AG09309 (cell line): ENCODE results near the gene HMGCS2.

Experiments
- DNase-seq: peaks from one replicate; pipeline ENCODE4 v3.0.0-alpha.2; 2010; ENCODE audit warnings: low read depth
- H3K4me3 ChIP-seq: 2 replicates; pipeline ENCODE4 v1.5.1; 2011; ENCODE audit warnings: mild to moderate bottlenecking, low read depth, low read length, moderate library complexity; ENCODE audit not compliant: control insufficient read depth
- TF ChIP-seq, protein P1 (sequence below): IDR thresholded peaks from 2 replicates; pipeline ENCODE4 v1.5.1; 2011; ENCODE audit warnings: mild to moderate bottlenecking, low read depth, low read length, inconsistent platforms; ENCODE audit not compliant: insufficient read depth, control insufficient read depth; ENCODE audit errors: missing control alignments

The HMGCS2 gene

DNA sequence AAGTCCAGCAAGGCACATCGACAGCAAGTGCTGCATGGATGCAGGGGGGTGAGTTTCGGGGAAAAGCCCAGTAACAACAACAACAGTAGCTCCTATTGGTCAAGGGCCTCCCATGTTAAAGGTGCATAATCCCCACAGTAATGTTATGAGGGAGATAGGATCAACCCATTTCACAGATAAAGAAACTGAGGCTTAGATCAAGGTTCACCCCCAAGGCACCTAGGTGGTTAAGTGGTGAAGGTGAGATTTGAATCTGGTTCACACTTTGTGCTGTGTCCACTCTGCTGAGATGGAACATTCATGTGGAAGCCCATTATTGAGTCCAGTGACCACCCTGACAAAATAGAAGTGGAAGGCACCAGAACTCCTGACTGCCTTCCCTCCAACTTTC, 32.1 kb downstream of the HMGCS2 start:
- TF ChIP-seq, protein P1, sequence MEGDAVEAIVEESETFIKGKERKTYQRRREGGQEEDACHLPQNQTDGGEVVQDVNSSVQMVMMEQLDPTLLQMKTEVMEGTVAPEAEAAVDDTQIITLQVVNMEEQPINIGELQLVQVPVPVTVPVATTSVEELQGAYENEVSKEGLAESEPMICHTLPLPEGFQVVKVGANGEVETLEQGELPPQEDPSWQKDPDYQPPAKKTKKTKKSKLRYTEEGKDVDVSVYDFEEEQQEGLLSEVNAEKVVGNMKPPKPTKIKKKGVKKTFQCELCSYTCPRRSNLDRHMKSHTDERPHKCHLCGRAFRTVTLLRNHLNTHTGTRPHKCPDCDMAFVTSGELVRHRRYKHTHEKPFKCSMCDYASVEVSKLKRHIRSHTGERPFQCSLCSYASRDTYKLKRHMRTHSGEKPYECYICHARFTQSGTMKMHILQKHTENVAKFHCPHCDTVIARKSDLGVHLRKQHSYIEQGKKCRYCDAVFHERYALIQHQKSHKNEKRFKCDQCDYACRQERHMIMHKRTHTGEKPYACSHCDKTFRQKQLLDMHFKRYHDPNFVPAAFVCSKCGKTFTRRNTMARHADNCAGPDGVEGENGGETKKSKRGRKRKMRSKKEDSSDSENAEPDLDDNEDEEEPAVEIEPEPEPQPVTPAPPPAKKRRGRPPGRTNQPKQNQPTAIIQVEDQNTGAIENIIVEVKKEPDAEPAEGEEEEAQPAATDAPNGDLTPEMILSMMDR, result no peak
- DNase-seq, result no peak
- no peak overlapping the region for H3K4me3 ChIP-seq

DNA sequence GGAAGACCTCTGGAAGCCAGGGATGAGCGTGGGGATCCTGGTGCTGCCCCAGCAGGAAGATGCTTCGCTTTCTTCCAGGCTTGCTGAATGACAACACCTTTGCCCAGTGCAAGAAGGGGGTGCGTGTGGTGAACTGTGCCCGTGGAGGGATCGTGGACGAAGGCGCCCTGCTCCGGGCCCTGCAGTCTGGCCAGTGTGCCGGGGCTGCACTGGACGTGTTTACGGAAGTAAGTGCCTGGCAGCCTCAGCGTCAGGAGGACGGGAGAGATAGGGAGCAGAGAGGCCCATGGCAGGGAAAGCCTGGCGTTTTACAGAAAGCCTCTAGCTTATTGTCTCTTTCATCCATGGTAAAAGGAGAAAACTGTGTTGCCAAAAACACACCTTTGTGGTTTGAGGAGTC, 33.5 kb downstream of the HMGCS2 start:
- TF ChIP-seq, protein P1, result no peak
- DNase-seq, result no peak
- H3K4me3 ChIP-seq, result no peak overlapping the region

DNA sequence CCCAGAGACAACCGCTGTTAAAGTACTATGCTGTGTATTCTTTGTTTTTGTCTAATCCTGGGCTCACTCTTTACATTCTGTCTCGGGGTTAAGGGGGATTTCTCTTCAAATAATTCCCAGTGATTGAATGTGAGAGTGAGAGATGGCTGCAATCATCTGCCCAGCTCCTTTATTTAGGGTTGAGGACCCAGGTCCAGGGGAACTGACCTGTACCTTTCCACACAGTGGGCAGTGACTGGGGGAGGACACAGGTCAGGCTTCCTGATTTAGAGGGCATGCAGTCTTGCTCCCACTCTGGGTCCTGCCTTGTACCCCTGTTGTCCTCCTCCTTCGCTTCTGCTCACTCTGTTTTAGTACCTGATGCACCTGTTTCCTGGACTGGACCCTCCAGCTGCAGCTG, 35.0 kb downstream of the HMGCS2 start:
- H3K4me3 ChIP-seq, result no peak overlapping the region
- DNase-seq, result no peak
- TF ChIP-seq, protein P1, result no peak

DNA sequence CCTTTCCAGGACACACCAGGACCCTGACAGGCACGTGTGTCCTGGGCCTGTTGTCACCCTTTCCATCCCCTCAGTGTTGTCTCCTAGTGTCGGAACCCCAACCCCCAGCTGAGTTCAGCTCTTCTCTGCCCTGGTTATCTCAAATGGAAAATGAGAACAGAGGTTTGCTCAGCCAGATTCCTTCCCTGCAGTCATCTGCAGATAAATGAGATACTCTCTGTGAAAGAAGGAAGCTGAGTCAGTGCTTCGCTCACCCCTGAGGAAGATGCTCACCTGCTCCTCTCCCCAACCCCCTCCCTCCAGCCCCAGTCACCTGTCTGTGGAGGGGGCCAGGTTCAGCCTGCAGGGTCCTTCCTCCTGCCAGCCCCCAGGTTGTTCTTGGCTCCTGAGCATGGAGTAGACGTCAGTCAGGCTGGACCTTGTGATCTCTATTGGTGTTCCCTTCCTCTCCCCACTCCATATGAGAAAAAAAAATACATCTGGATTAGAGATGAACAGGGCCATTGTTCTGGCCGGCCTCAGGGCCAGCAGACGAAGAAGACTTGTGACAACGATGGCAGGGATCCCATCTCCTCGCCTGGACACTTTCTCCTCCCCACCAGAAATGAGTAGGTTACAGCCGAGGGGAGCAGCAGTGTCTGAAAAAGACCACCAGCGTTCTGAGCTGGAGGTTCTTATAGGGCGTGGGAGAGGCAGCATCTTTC, 36.1 kb downstream of the HMGCS2 start:
- TF ChIP-seq, protein P1, result no peak
- H3K4me3 ChIP-seq, result no peak overlapping the region
- no peak for DNase-seq

DNA sequence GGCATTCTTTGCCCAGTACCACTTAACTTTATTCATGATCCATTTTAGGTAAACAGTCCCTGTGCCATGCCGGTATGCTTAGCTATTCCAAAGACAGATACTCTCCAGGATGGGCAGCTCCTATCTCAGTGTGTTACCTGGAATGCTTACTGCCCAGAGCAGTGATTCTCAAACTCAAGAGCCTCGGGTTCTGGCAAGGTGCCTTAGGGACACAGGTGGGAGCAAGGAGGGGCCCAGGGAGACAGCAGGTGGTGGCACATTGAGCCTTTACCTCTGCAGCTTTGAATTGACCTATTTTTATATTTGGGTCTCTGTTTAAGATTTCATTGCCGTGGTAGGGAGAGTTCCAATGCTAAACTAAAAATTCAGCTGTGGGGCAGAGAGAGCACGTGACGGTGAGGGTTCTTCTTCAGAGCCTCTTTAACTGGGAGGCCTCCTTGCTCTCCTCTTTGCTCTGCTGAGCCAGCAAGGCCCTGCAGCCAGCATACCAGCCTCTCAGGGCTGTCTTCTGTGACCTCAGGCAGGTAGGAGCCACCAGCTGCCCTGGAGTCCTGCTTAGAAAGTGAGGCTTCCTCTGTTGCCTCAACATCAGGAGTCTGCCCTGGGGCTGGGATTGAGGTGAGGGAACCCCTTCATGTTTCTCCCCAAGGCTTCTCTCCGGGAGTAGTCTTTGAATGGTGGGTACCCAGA, 36.8 kb downstream of the HMGCS2 start:
- TF ChIP-seq, protein P1, result no peak
- no peak overlapping the region for H3K4me3 ChIP-seq
- DNase-seq, result no peak

DNA sequence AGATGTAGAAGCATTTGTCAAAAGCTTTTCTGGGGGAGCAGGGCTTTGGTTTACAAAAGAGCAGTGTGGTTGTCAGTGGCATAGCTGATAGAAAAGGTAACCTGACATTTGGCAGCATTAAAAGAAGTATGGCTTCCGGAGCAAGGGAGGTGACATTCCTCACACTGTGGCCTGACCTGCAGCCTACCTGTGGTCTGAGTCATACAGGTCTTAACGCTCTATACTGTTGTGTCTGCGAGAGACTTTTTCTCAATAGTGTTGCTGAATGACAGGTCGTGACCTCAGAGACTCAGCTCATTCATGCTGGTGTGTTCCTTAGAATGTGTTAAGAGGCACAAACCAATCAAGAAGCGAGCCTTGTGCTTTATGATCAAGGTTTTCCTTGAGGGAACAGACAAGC, 37.6 kb downstream of the HMGCS2 start:
- TF ChIP-seq, protein P1, result no peak
- no peak overlapping the region for H3K4me3 ChIP-seq
- DNase-seq, result no peak
